A549 (cell line): ENCODE measurements around the gene MACF1. TPM values are rescaled to one million over a fixed set of nuclear protein-coding genes. Genes with fewer than 3 reads are reported as not detected.

Source experiments
- ATAC-seq, 2 experiments: fragments of 200-7000 bp in 1 of 2; fragments of >200 bp in 1 of 2; cut with Nextera tagmentation in 1 of 2; cut with Tn5 transposase in 1 of 2; 3 replicates each; pipeline versions ENCODE4 v1.8.0 to v1.9.1; 2018 to 2020; ENCODE audit warnings: mild to moderate bottlenecking in 1 of 2, moderate library complexity in 1 of 2
- CTCF ChIA-PET: fragments of 300-600 bp; sonication (Branson Sonifier 250); formaldehyde crosslinking; extraction: SDS; loops from one replicate; lab custom pipeline; 2021; ENCODE audit warnings: antibody characterized with exemption, inconsistent platforms; lab: Yijun Ruan, JAX
- POLR2A ChIA-PET: fragments of 350-600 bp; formaldehyde crosslinking; extraction: SDS; loops from one replicate; lab custom pipeline; 2021; ENCODE audit warnings: antibody characterized with exemption, inconsistent platforms; lab: Yijun Ruan, JAX
- DNase-seq, 2 experiments: peaks; one replicate each; pipeline versions ENCODE4 v3.0.0 to v3.0.0-alpha.2; 2011 to 2016; ENCODE audit warnings: low read depth in 1 of 2, low spot score in 1 of 2
- FAIRE-seq: peaks from 2 replicates; lab custom pipeline; 2011; peaks lifted over from hg19 to GRCh38; lab: Jason Lieb, UNC
- H3K27ac ChIP-seq, 2 experiments: fragments of >200 bp; sonication (Bioruptor Twin); formaldehyde crosslinking; 3 replicates each; pipeline ENCODE4 v1.5.1; 2016 to 2017
- H3K4me1 ChIP-seq: fragments of >200 bp; sonication (Bioruptor Twin); formaldehyde crosslinking; 3 replicates; pipeline ENCODE4 v1.6.1; 2016
- H3K4me2 ChIP-seq: fragments of >200 bp; sonication (Bioruptor Twin); formaldehyde crosslinking; 3 replicates; pipeline ENCODE4 v1.6.1; 2016
- H3K4me3 ChIP-seq: fragments of >200 bp; sonication (Bioruptor Twin); formaldehyde crosslinking; 3 replicates; pipeline ENCODE4 v1.5.1; 2016
- H3K9me3 ChIP-seq: fragments of >200 bp; sonication (Bioruptor Twin); formaldehyde crosslinking; 3 replicates; pipeline ENCODE4 v1.6.1; 2016
- CBX8 ChIP-seq: fragments of 200-600 bp; sonication (generic); IDR thresholded peaks from 2 replicates; pipeline ENCODE4 v1.6.1; 2016
- CEBPB ChIP-seq, 2 experiments: fragments of >200 bp in 1 of 2; sonication (Bioruptor Twin) in 1 of 2; formaldehyde crosslinking in 1 of 2; IDR thresholded peaks; 2 replicates each; pipeline ENCODE4 v1.6.1; 2012 to 2016
- CHD2 ChIP-seq: fragments of 150-350 bp; IDR thresholded peaks from 2 replicates; pipeline ENCODE4 v1.6.1; 2014; ENCODE audit warnings: low read length; ENCODE audit not compliant: partially characterized antibody
- EP300 ChIP-seq, 2 experiments: fragments of >200 bp; sonication (Bioruptor Twin); formaldehyde crosslinking; IDR thresholded peaks; 2 replicates in 1 of 2; 3 replicates in 1 of 2; pipeline ENCODE4 v1.6.1; 2016 to 2017
- ESRRA ChIP-seq: fragments of 150-350 bp; IDR thresholded peaks from 2 replicates; pipeline ENCODE4 v1.6.1; 2014; ENCODE audit warnings: mild to moderate bottlenecking, low read length, borderline replicate concordance
- GATA3 ChIP-seq: IDR thresholded peaks from 2 replicates; pipeline ENCODE4 v1.6.1; 2012; ENCODE audit warnings: borderline replicate concordance
- HOXB13 ChIP-seq: fragments of 250-450 bp; sonication (Bioruptor Pico); IDR thresholded peaks from 2 replicates; pipeline ENCODE4 v1.5.0; 2020; ENCODE audit warnings: low read depth, mild to moderate bottlenecking, moderate library complexity
- JUN ChIP-seq, 2 experiments: fragments of >200 bp; sonication (Bioruptor Twin); formaldehyde crosslinking; IDR thresholded peaks; 2 replicates in 1 of 2; 3 replicates in 1 of 2; pipeline ENCODE4 v1.6.1; 2016 to 2017
- JUNB ChIP-seq: fragments of >200 bp; sonication (Bioruptor Twin); formaldehyde crosslinking; IDR thresholded peaks from 2 replicates; pipeline ENCODE4 v1.6.1; 2016
- MAZ ChIP-seq: fragments of 150-350 bp; IDR thresholded peaks from 2 replicates; pipeline ENCODE4 v1.6.1; 2014; ENCODE audit warnings: antibody characterized with exemption, low read depth, low read length, borderline replicate concordance
- POLR2A ChIP-seq: IDR thresholded peaks from 2 replicates; pipeline ENCODE4 v1.6.1; 2012; ENCODE audit warnings: mild to moderate bottlenecking, low read length
- POLR2AphosphoS2 ChIP-seq: conservative IDR thresholded peaks from 2 replicates; pipeline ENCODE4 v1.6.1; 2012; ENCODE audit warnings: low read length, improper control_type of control experiment, inconsistent platforms
- RCOR1 ChIP-seq: fragments of 150-350 bp; IDR thresholded peaks from 2 replicates; pipeline ENCODE4 v1.6.1; 2014; ENCODE audit warnings: antibody characterized with exemption, low read length, low read depth
- RFX5 ChIP-seq: fragments of 450-650 bp; IDR thresholded peaks from 2 replicates; pipeline ENCODE4 v1.7.1; 2014; ENCODE audit warnings: antibody characterized with exemption, mild to moderate bottlenecking, moderate library complexity
- RNF2 ChIP-seq: fragments of 200-600 bp; sonication (generic); IDR thresholded peaks from 2 replicates; pipeline ENCODE4 v1.6.1; 2016; ENCODE audit warnings: low read depth, mild to moderate bottlenecking, antibody characterized with exemption, moderate library complexity, borderline replicate concordance
- SREBF2 ChIP-seq: fragments of 450-650 bp; IDR thresholded peaks from 2 replicates; pipeline ENCODE4 v1.6.1; 2014; ENCODE audit warnings: mild to moderate bottlenecking, moderate library complexity
- WGBS: methylation state at CpG from one replicate; pipeline ENCODE4 v1.1.6; 2017; ENCODE audit errors: missing lambda C conversion rate; 5-methylcytosine and 5-hydroxymethylcytosine counted together
- polyA plus RNA-seq, 4 experiments: library from polyadenylated mRNA; depleted of rRNA in 3 of 4; stranded (reverse); fragments of >200 nt; fragmentation: RNase III in 1 of 4; extraction: RNeasy Plus Mini Kit Qiagen cat#74134 plus additional on column Dnase treatment in 1 of 4; gene quantifications; 2 replicates in 3 of 4; 3 replicates in 1 of 4; pipeline ENCODE4 v1.2.3, GENCODE V29; 2011 to 2017
- TF ChIP-seq, protein P1 (sequence below): fragments of 250-450 bp; sonication (Bioruptor Pico); IDR thresholded peaks from 2 replicates; pipeline ENCODE4 v1.5.0; 2021; ENCODE audit warnings: mild to moderate bottlenecking, moderate library complexity, borderline replicate concordance
- TF ChIP-seq, protein P2 (sequence below): IDR thresholded peaks from 2 replicates; pipeline ENCODE4 v1.6.1; 2012; ENCODE audit warnings: low read depth, borderline replicate concordance
- TF ChIP-seq, protein P3 (sequence below): fragments of >200 bp; sonication (Bioruptor Twin); formaldehyde crosslinking; IDR thresholded peaks from 3 replicates; pipeline ENCODE4 v1.5.1; 2016
- TF ChIP-seq, protein P4 (sequence below): fragments of 250-450 bp; sonication (Bioruptor Pico); IDR thresholded peaks from 2 replicates; pipeline ENCODE4 v1.5.0; 2020; ENCODE audit warnings: low read depth, mild to moderate bottlenecking, moderate library complexity
- TF ChIP-seq, protein P5 (sequence below): fragments of 450-650 bp; IDR thresholded peaks from 2 replicates; pipeline ENCODE4 v1.6.1; 2014; ENCODE audit warnings: antibody characterized with exemption

MACF1 gene
- polyA plus RNA-seq, 2 of the 4 experiments (the other 2 are of a cell fraction), result 45.7 to 64.2 TPM

DNA sequence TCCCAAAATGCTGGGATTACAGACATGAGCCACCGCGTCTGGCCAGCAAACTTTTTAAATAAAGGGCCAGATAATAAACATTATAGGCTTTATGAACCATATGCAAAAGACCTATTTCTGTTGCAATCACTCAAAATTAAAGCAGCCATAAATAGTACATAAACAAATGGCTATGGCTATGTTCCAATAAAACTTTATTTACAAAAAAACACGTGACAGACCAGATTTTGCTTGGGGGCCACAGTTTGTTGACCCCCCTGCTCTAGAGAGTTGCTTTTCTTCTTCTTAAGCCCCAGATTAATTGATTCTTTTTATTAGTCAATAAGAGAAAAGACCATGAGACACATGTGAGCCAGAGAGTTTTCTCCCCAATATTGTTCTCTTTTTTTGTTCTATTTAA, 138.3 kb downstream of the MACF1 start:
- Histone ChIP-seq H3K4me1 (no peaks in the 10 kb centered on the region), H3K9me3 (no peaks in the 10 kb centered on the region), H3K27ac (no peak overlapping the region), H3K4me3 (no peak overlapping the region), H3K4me2 (no peak overlapping the region)
- TF ChIP-seq SREBF2 (no peak), JUN (IDR thresholded peaks at IDR 0.05) (no peak), CBX8 (no peak), MAZ (no peak), POLR2A (no peak), POLR2AphosphoS2 (no peak), JUNB (no peak)
- TF ChIP-seq, protein P1, sequence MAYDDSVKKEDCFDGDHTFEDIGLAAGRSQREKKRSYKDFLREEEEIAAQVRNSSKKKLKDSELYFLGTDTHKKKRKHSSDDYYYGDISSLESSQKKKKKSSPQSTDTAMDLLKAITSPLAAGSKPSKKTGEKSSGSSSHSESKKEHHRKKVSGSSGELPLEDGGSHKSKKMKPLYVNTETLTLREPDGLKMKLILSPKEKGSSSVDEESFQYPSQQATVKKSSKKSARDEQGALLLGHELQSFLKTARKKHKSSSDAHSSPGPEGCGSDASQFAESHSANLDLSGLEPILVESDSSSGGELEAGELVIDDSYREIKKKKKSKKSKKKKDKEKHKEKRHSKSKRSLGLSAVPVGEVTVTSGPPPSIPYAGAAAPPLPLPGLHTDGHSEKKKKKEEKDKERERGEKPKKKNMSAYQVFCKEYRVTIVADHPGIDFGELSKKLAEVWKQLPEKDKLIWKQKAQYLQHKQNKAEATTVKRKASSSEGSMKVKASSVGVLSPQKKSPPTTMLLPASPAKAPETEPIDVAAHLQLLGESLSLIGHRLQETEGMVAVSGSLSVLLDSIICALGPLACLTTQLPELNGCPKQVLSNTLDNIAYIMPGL (CRISPR knock-in tag), result no peak
- TF ChIP-seq, protein P2, sequence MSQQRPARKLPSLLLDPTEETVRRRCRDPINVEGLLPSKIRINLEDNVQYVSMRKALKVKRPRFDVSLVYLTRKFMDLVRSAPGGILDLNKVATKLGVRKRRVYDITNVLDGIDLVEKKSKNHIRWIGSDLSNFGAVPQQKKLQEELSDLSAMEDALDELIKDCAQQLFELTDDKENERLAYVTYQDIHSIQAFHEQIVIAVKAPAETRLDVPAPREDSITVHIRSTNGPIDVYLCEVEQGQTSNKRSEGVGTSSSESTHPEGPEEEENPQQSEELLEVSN, result no peak
- TF ChIP-seq, protein P3, sequence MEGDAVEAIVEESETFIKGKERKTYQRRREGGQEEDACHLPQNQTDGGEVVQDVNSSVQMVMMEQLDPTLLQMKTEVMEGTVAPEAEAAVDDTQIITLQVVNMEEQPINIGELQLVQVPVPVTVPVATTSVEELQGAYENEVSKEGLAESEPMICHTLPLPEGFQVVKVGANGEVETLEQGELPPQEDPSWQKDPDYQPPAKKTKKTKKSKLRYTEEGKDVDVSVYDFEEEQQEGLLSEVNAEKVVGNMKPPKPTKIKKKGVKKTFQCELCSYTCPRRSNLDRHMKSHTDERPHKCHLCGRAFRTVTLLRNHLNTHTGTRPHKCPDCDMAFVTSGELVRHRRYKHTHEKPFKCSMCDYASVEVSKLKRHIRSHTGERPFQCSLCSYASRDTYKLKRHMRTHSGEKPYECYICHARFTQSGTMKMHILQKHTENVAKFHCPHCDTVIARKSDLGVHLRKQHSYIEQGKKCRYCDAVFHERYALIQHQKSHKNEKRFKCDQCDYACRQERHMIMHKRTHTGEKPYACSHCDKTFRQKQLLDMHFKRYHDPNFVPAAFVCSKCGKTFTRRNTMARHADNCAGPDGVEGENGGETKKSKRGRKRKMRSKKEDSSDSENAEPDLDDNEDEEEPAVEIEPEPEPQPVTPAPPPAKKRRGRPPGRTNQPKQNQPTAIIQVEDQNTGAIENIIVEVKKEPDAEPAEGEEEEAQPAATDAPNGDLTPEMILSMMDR, result no peak
- TF ChIP-seq, protein P4, sequence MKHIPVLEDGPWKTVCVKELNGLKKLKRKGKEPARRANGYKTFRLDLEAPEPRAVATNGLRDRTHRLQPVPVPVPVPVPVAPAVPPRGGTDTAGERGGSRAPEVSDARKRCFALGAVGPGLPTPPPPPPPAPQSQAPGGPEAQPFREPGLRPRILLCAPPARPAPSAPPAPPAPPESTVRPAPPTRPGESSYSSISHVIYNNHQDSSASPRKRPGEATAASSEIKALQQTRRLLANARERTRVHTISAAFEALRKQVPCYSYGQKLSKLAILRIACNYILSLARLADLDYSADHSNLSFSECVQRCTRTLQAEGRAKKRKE, result no peak
- WGBS, result 88% methylated on average over 3 of the region's 3 CpGs
- FAIRE-seq (no peak), DNase-seq (no peak), ATAC-seq (no peak)
- ChIA-PET CTCF (no interaction called here), POLR2A (no interaction called here)

DNA sequence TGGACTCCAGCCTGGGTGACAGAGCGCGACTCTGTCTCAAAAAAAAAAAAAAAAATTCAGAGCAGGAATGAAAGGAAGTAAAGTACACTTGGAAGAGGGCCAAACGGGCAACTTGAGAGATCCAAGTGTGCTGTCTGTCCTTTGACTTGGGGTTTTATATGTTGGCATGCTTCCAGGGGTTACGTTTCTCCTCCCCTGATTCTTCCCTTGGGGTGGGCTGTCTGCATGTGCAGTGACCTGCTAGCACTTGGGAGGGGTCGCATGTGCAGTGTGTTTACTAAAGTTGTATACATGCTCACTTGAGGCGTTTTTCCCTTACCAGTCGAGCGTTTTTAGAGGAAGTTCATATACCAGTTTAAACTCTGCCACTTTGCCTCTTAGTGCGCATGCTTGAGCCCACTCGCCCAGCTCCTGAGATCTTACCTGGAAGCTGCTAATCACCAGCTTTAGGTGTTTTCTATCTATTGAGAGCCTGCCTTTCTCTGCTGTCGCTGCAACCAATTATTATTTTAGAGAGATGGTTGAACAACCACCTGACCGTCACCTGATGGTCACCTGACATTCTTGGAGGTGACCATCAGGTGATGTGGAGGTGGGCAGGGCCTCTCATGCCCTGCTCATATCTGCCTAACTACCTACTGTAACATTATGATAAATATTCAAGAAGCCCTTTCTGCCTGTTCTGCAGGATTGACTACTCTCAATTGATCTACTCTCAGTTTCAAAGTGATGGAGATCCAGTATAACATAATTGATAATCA, 140.1 kb downstream of the MACF1 start:
- ATAC-seq (no peak), FAIRE-seq (no peak)
- TF ChIP-seq RCOR1, result no peak
- TF ChIP-seq, protein P4, result no peak
- TF ChIP-seq HOXB13 (CRISPR knock-in tag), result no peak
- TF ChIP-seq, protein P5, sequence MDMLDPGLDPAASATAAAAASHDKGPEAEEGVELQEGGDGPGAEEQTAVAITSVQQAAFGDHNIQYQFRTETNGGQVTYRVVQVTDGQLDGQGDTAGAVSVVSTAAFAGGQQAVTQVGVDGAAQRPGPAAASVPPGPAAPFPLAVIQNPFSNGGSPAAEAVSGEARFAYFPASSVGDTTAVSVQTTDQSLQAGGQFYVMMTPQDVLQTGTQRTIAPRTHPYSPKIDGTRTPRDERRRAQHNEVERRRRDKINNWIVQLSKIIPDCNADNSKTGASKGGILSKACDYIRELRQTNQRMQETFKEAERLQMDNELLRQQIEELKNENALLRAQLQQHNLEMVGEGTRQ, result peak; percentile 68
- TF ChIP-seq POLR2AphosphoS2, result no peak
- TF ChIP-seq, all 56 proteins: peak for 1
- WGBS, result 96% methylated on average over 12 of the region's 12 CpGs
- DNase-seq, result no peak
- H3K4me1 ChIP-seq, result no peaks in the 10 kb centered on the region
- no peaks in the 10 kb centered on the region for H3K9me3 ChIP-seq
- H3K27ac ChIP-seq, result no peak overlapping the region
- no peak overlapping the region for H3K4me2 ChIP-seq
- no peak overlapping the region for H3K4me3 ChIP-seq
- ChIA-PET CTCF (no interaction called here), POLR2A (no interaction called here)

DNA sequence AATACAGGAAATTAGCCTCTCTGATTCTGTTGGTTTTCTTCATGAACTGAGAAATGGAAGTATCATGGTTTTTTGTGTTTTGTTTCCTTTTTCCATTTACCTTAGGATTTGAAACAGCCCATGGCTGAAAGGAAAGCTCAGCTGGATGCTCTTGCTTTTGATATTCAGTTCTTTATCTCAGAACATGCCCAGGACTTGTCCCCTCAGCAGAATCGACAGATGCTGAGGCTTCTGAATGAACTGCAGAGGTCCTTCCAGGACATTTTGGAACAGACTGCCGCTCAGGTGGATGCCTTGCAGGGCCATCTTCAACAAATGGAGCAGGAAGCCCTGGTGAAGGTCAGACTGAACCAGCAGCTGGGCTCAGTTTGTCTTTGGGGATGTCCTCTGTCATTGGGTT, 142.4 kb downstream of the MACF1 start:
- no peak for FAIRE-seq
- H3K4me3 ChIP-seq, result no peak overlapping the region
- DNase-seq, result no peak
- no peak for ATAC-seq
- POLR2A ChIA-PET, result no interaction called here
- WGBS, result 57% methylated on average over 1 of the region's 2 CpGs
- no peaks in the 10 kb centered on the region for H3K9me3 ChIP-seq
- no peak overlapping the region for H3K4me2 ChIP-seq
- no peaks in the 10 kb centered on the region for H3K4me1 ChIP-seq
- H3K27ac ChIP-seq, result peak overlapping the region; percentile 4 to 21; a peak in 1 of 6 replicates
- CTCF ChIA-PET, result interaction anchor here (1.6 kb wide), 1 partner anchor 248 kb away, joined by 4 read pairs; no protein-coding TSS in a partner anchor
- TF ChIP-seq CEBPB (IDR thresholded peaks at IDR 0.05) (no peak), GATA3 (no peak), ESRRA (no peak), CHD2 (no peak), JUN (IDR thresholded peaks at IDR 0.05) (no peak), EP300 (IDR thresholded peaks at IDR 0.05) (no peak), RNF2 (no peak), RFX5 (no peak), MAZ (no peak)
- TF ChIP-seq, protein P3, result no peak
- TF ChIP-seq, protein P2, result no peak
